Panc1 (cell line): ENCODE results near the gene RWDD1. TPM values are rescaled to one million over a fixed set of nuclear protein-coding genes. Genes with fewer than 3 reads are reported as not detected.

Experiments used
- ATAC-seq: fragments of 200-7000 bp; cut with Tn5 transposase; 2 replicates; pipeline ENCODE4 v1.9.1; 2020; ENCODE audit warnings: mild to moderate bottlenecking, moderate library complexity
- BruUV-seq: library from RNA; stranded (reverse); fragments of 400-500 nt; replicated peaks from 2 replicates; lab custom pipeline; 2021; lab: Mats Ljungman, UMichigan
- CTCF ChIA-PET: fragments of 300-600 bp; sonication (Branson Sonifier 250); formaldehyde crosslinking; loops from one replicate; lab custom pipeline; 2022; ENCODE audit warnings: antibody characterized with exemption; lab: Charles Lee
- POLR2A ChIA-PET: fragments of 300-600 bp; sonication (Branson Sonifier 250); formaldehyde crosslinking; loops from one replicate; lab custom pipeline; 2022; ENCODE audit warnings: antibody characterized with exemption; lab: Charles Lee
- DNase-seq: peaks from one replicate; pipeline ENCODE4 v3.0.0-alpha.2; 2010; ENCODE audit warnings: low read depth, low spot score
- H3K27ac ChIP-seq: 2 replicates; pipeline ENCODE4 v1.5.1; 2011; ENCODE audit warnings: mild to moderate bottlenecking, low read length, inconsistent platforms
- H3K27me3 ChIP-seq: fragments of 200-500 bp; sonication (Bioruptor generic); 2 replicates; pipeline ENCODE4 v1.6.0; 2014; ENCODE audit warnings: low read length, inconsistent platforms; ENCODE audit not compliant: control insufficient read depth, insufficient read depth
- H3K36me3 ChIP-seq: fragments of 200-500 bp; sonication (Bioruptor generic); 2 replicates; pipeline ENCODE4 v1.5.1; 2014; ENCODE audit warnings: inconsistent platforms, mild to moderate bottlenecking, low read length, moderate library complexity; ENCODE audit not compliant: control insufficient read depth, insufficient read depth
- H3K4me1 ChIP-seq: 2 replicates; pipeline ENCODE4 v1.5.1; 2011; ENCODE audit warnings: inconsistent platforms, mild to moderate bottlenecking, low read length, moderate library complexity; ENCODE audit not compliant: control insufficient read depth, insufficient read depth
- H3K4me3 ChIP-seq, 2 experiments: 2 replicates each; pipeline ENCODE4 v1.5.1; 2011 to 2012; ENCODE audit warnings: low read depth in 2 of 2, low read length in 2 of 2, mild to moderate bottlenecking in 2 of 2, inconsistent platforms in 1 of 2, moderate library complexity in 1 of 2
- H3K9me3 ChIP-seq: fragments of 200-500 bp; sonication (Bioruptor generic); 2 replicates; pipeline ENCODE4 v1.5.1; 2014; ENCODE audit warnings: low read depth, mild to moderate bottlenecking, inconsistent platforms, low read length, moderate library complexity; ENCODE audit not compliant: control insufficient read depth, insufficient read depth
- CTCF ChIP-seq: fragments of 450-650 bp; IDR thresholded peaks from 2 replicates; pipeline ENCODE4 v1.5.1; 2017; ENCODE audit warnings: mild to moderate bottlenecking
- POLR2AphosphoS5 ChIP-seq: IDR thresholded peaks from 2 replicates; pipeline ENCODE4 v1.6.1; 2012; ENCODE audit warnings: mild to moderate bottlenecking, low read depth, low read length, moderate library complexity
- REST ChIP-seq, 2 experiments: IDR thresholded peaks; 2 replicates each; pipeline ENCODE4 v1.6.1; 2011 to 2012; ENCODE audit warnings: low read depth in 2 of 2, control low read depth in 1 of 2, low read length in 1 of 2, mild to moderate bottlenecking in 1 of 2, moderate library complexity in 1 of 2; ENCODE audit not compliant: insufficient read depth in 1 of 2
- SIN3A ChIP-seq: IDR thresholded peaks from 2 replicates; pipeline ENCODE4 v1.6.1; 2012; ENCODE audit warnings: low read depth, mild to moderate bottlenecking, low read length, moderate library complexity, borderline replicate concordance; ENCODE audit not compliant: insufficient read depth
- TCF7L2 ChIP-seq: IDR thresholded peaks from 2 replicates; pipeline ENCODE4 v1.6.1; 2011; ENCODE audit warnings: mild to moderate bottlenecking, low read depth, low read length, inconsistent platforms
- in situ Hi-C: cut with HindIII; loops from 2 replicates; pipeline ENCODE4 v1.10.0; 2016; ENCODE audit warnings: low sequenced_read_pairs, low pct_unique_long_range_greater_than_20kb
- intact Hi-C: fragments of 100-400 bp; cut with micrococcal nuclease; formaldehyde crosslinking; loops from one replicate; pipeline ENCODE4 v1.10.0; 2022; ENCODE audit not compliant: unreplicated experiment
- total RNA-seq: library from RNA; stranded (reverse); gene quantifications from one replicate; pipeline ENCODE4 v1.2.1, GENCODE V29; 2021; ENCODE audit not compliant: unreplicated experiment

The RWDD1 gene
- total RNA-seq, 1 experiment from 2014 or later = 68.0 TPM

GRCh38 chr6:116556065-116556464 is 15.2 kb upstream of the RWDD1 start:
- DNase-seq (no peak), ATAC-seq (no peak)
- intact Hi-C loops (loop anchor here (5.0 kb wide), 1 partner anchor 269 kb away; no protein-coding TSS in a partner anchor), in situ Hi-C loops (no loop called here)
- no peak for TF ChIP-seq REST (IDR thresholded peaks at IDR 0.05; ENCODE audit: insufficient read depth in 1 of 2, low read depth in 2 of 2, low read length in 1 of 2)
- no peak for TF ChIP-seq TCF7L2
- no peak for TF ChIP-seq CTCF
- no peak for TF ChIP-seq SIN3A
- POLR2A ChIA-PET = no interaction called here
- H3K36me3 ChIP-seq = no peaks in the 10 kb centered on the region
- H3K4me1 ChIP-seq = no peaks in the 10 kb centered on the region; the same call in 1 of the 2 replicates
- H3K4me3 ChIP-seq = no peak overlapping the region
- no peaks in the 10 kb centered on the region for H3K9me3 ChIP-seq
- BruUV-seq = no TSS peak
- H3K27ac ChIP-seq = no peak overlapping the region
- peaks cover 33% of the 10 kb centered on the region for H3K27me3 ChIP-seq
- CTCF ChIA-PET = no interaction called here

- Histone ChIP-seq H3K36me3 (no peaks in the 10 kb centered on the region), H3K4me3 (no peak overlapping the region), H3K27ac (no peak overlapping the region), H3K27me3 (peaks cover 32% of the 10 kb centered on the region), H3K9me3 (no peaks in the 10 kb centered on the region), H3K4me1 (no peaks in the 10 kb centered on the region; the same call in 1 of the 2 replicates)
- TF ChIP-seq REST (IDR thresholded peaks at IDR 0.05; ENCODE audit: insufficient read depth in 1 of 2, low read depth in 2 of 2, low read length in 1 of 2) (no peak), SIN3A (no peak), CTCF (no peak), POLR2AphosphoS5 (no peak), TCF7L2 (no peak)
- no TSS peak for BruUV-seq
- ChIA-PET POLR2A (no interaction called here), CTCF (no interaction called here)
- intact Hi-C loops (loop anchor here (5.0 kb wide), 1 partner anchor 270 kb away; no protein-coding TSS in a partner anchor), in situ Hi-C loops (no loop called here)
- ATAC-seq (no peak), DNase-seq (no peak)
Observed at GRCh38 chr6:116556814-116557415, 14.4 kb upstream of the RWDD1 start.
